B cell (primary cell): Measurements from ENCODE around the gene ALDH1A2. TPM values are rescaled to one million over a fixed set of nuclear protein-coding genes. Genes with fewer than 3 reads are reported as not detected.
A peak's percentile ranks its signal among the peaks of the same experiment; 100 is the strongest.

ENCODE experiments used
- ATAC-seq: fragments of 200-7000 bp; cut with Tn5 transposase; one replicate; pipeline ENCODE4 v1.10.0; 2021; ENCODE audit warnings: low read depth, mild to moderate bottlenecking, moderate number of reproducible peaks, moderate library complexity
- CTCF ChIA-PET: fragments of 350-600 bp; sonication (Branson Sonifier 250); formaldehyde crosslinking; loops from one replicate; lab custom pipeline; 2021; ENCODE audit warnings: antibody characterized with exemption, inconsistent platforms; lab: Charles Lee
- POLR2A ChIA-PET: fragments of 350-600 bp; sonication (Branson Sonifier 250); formaldehyde crosslinking; loops from one replicate; lab custom pipeline; 2021; ENCODE audit warnings: antibody characterized with exemption; lab: Charles Lee
- DNase-seq: peaks from one replicate; pipeline ENCODE4 v3.0.0; 2013
- H2AFZ ChIP-seq: 2 replicates; pipeline ENCODE4 v1.6.1; 2012; ENCODE audit warnings: mild to moderate bottlenecking, low read depth, low read length; ENCODE audit not compliant: insufficient read depth, poor library complexity, severe bottlenecking
- H3K27ac ChIP-seq, 2 donors: 1 replicate in 1 of 2; 2 replicates in 1 of 2; pipeline ENCODE4 v1.5.1; 2012 to 2013; ENCODE audit warnings: low read length in 2 of 2, mild to moderate bottlenecking in 2 of 2, moderate library complexity in 1 of 2
- H3K27me3 ChIP-seq, 4 experiments: fragments of 200-600 bp in 1 of 4; sonication (generic) in 1 of 4; replicated peaks in 1 of 4; 1 replicate in 2 of 4; 2 replicates in 2 of 4; pipeline versions ENCODE4 v1.6.1 to v1.7.0; 2013 to 2016; ENCODE audit warnings: low read length in 3 of 4, mild to moderate bottlenecking in 2 of 4, mixed read lengths in 1 of 4, moderate library complexity in 1 of 4; ENCODE audit not compliant: insufficient read depth in 4 of 4, control insufficient read depth in 3 of 4; ENCODE audit errors: control extremely low read depth in 1 of 4
- H3K36me3 ChIP-seq, 2 experiments: replicated peaks in 1 of 2; 1 replicate in 1 of 2; 2 replicates in 1 of 2; pipeline versions ENCODE4 v1.6.1 to v1.7.1; 2013; ENCODE audit warnings: low read length in 1 of 2; ENCODE audit not compliant: insufficient read depth in 2 of 2, control insufficient read depth in 1 of 2; ENCODE audit errors: control extremely low read depth in 1 of 2, extremely low read depth in 1 of 2
- H3K4me1 ChIP-seq, 2 donors: fragments of 200-600 bp in 1 of 2; sonication (generic) in 1 of 2; 1 replicate in 1 of 2; 2 replicates in 1 of 2; pipeline versions ENCODE4 v1.5.1 to v1.6.1; 2013 to 2017; ENCODE audit warnings: low read length in 2 of 2; ENCODE audit not compliant: control insufficient read depth in 2 of 2, insufficient read depth in 2 of 2
- H3K4me2 ChIP-seq: replicated peaks from 2 replicates; pipeline ENCODE3; 2012; ENCODE audit warnings: mild to moderate bottlenecking, low read depth, low read length; ENCODE audit not compliant: poor library complexity, severe bottlenecking
- H3K4me3 ChIP-seq, 5 experiments: fragments of 200-600 bp in 1 of 5; sonication (generic) in 1 of 5; 1 replicate in 3 of 5; 2 replicates in 2 of 5; pipeline versions ENCODE4 v1.5.1 to v1.7.0; 2011 to 2016; ENCODE audit warnings: low read length in 4 of 5, mild to moderate bottlenecking in 4 of 5, low read depth in 2 of 5, control low read depth in 1 of 5, moderate library complexity in 1 of 5; ENCODE audit not compliant: insufficient read depth in 1 of 5; ENCODE audit errors: control extremely low read depth in 1 of 5, extremely low read depth in 1 of 5
- H3K79me2 ChIP-seq: fragments of 200-600 bp; sonication (generic); one replicate; pipeline ENCODE4 v1.6.0; 2016; ENCODE audit warnings: low read length; ENCODE audit not compliant: control insufficient read depth, insufficient read depth
- H3K9ac ChIP-seq: fragments of 200-600 bp; sonication (generic); 2 replicates; pipeline ENCODE4 v1.6.1; 2017; ENCODE audit warnings: mild to moderate bottlenecking, low read length, moderate library complexity
- H3K9me3 ChIP-seq, 3 donors: one replicate each; pipeline versions ENCODE4 v1.6.1 to v1.7.1; 2013; ENCODE audit warnings: low read length in 2 of 3; ENCODE audit not compliant: control insufficient read depth in 2 of 3, insufficient read depth in 1 of 3; ENCODE audit errors: control extremely low read depth in 1 of 3
- H4K20me1 ChIP-seq: 2 replicates; pipeline ENCODE4 v1.6.0; 2012; ENCODE audit warnings: mild to moderate bottlenecking, low read length; ENCODE audit not compliant: insufficient read depth, control insufficient read depth, poor library complexity, severe bottlenecking
- H3K27ac Mint-ChIP-seq: one replicate; pipeline ENCODE4 v1.8.0; 2021; ENCODE audit warnings: mixed read lengths
- H3K27me3 Mint-ChIP-seq: one replicate; pipeline ENCODE4 v1.8.0; 2021; ENCODE audit warnings: mixed read lengths
- H3K4me1 Mint-ChIP-seq: one replicate; pipeline ENCODE4 v1.8.0; 2021; ENCODE audit warnings: mixed read lengths
- H3K4me3 Mint-ChIP-seq: one replicate; pipeline ENCODE4 v1.8.0; 2021; ENCODE audit warnings: mixed read lengths
- H3K9me3 Mint-ChIP-seq: one replicate; pipeline ENCODE4 v1.8.0; 2022; ENCODE audit warnings: mixed read lengths; ENCODE audit not compliant: insufficient read depth
- EZH2 ChIP-seq: IDR thresholded peaks from 2 replicates; pipeline ENCODE4 v1.6.1; 2012; ENCODE audit warnings: borderline replicate concordance, low read depth, mild to moderate bottlenecking, moderate library complexity, low read length; ENCODE audit not compliant: insufficient read depth, poor library complexity, severe bottlenecking
- WGBS: methylation state at CpG from one replicate; pipeline ENCODE4 v1.1.5; 2013; ENCODE audit warnings: missing lambda C conversion rate; ENCODE audit not compliant: insufficient coverage; 5-methylcytosine and 5-hydroxymethylcytosine counted together
- intact Hi-C: fragments of 100-400 bp; cut with micrococcal nuclease; formaldehyde crosslinking; loops from one replicate; pipeline ENCODE4 v1.10.0; 2022
- polyA minus RNA-seq: library from RNA; depleted of rRNA, polyadenylated mRNA; stranded (reverse); fragments of >200 nt; gene quantifications from 2 replicates; pipeline ENCODE4 v1.2.3, GENCODE V29; 2012
- polyA plus RNA-seq: library from polyadenylated mRNA; depleted of rRNA; stranded (reverse); fragments of >200 nt; gene quantifications from 2 replicates; pipeline ENCODE4 v1.2.3, GENCODE V29; 2012
- total RNA-seq, 2 donors: library from RNA; stranded (reverse); fragments of 120-200 nt in 1 of 2; gene quantifications; 1 replicate in 1 of 2; 2 replicates in 1 of 2; pipeline versions ENCODE4 v1.2.3 to v1.2.4, GENCODE V29; 2013 to 2022
- TF ChIP-seq, protein P1 (sequence below): fragments of 200-600 bp; IDR thresholded peaks from one replicate; pipeline ENCODE4 v1.8.0; 2022; ENCODE audit warnings: antibody characterized with exemption, mild to moderate bottlenecking

The ALDH1A2 gene
- total RNA-seq, result not detected in 2 replicates
- total RNA-seq (2013), result 0.44 TPM
- not detected in 2 replicates for polyA plus RNA-seq
- 0.64 and 1.4 TPM in 2 replicates for polyA minus RNA-seq

DNA sequence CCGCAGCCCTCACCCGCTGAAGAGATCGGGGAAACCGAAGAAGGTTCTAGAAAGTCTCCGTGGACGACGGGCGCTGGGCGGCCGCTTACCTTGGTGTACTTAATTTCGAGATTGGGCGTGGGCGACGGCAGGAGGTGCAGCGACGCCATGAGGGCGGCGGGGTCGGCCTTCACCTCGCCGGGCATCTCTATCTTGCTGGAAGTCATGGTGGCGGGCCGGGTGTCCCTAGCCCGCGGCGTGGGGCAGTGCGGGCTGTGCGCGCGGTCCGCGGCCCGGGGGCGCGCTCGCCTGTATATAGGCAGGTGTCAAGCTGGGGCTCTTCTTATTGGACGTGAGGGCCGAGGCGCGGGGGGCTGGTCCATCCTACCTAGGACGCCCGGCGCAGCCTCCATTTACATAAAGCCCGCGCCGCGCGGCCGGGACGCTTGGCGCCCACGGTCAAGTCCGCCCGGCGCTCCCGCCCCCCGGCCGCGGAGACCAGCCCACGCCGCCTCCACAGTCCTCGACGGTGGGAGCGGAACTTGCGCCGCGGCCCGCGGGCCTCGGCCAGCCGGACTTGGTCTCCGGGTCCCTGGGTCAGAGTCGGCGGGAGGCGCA, at the start of gene ALDH1A2:
Gene ALDH1A2, minus strand, starts transcription at position 267 of the 597 bp plus-strand sequence. Its CDS starts 61 bp downstream, at position 206.
- H3K27me3 ChIP-seq, result peaks cover 3 to 43% (median 39%) of the 10 kb centered on the region in 4 experiments
- intact Hi-C loops, result no loop called here
- peak within 1 kb of the TSS; percentile 80 for H3K4me2 ChIP-seq
- peak within 1 kb of the TSS in 4 of 5 experiments; percentile 26 to 52 (median 44) for H3K4me3 ChIP-seq
- Mint-ChIP-seq H3K9me3 (no peaks in the 10 kb centered on the region), H3K27me3 (peaks cover 51% of the 10 kb centered on the region), H3K4me3 (peak within 1 kb of the TSS; percentile 78), H3K27ac (no peak within 1 kb of the TSS), H3K4me1 (peaks cover 11% of the 10 kb centered on the region)
- H3K9ac ChIP-seq, result peak within 1 kb of the TSS; percentile 50
- no peak within 1 kb of the TSS for H3K27ac ChIP-seq
- TF ChIP-seq, protein P1, sequence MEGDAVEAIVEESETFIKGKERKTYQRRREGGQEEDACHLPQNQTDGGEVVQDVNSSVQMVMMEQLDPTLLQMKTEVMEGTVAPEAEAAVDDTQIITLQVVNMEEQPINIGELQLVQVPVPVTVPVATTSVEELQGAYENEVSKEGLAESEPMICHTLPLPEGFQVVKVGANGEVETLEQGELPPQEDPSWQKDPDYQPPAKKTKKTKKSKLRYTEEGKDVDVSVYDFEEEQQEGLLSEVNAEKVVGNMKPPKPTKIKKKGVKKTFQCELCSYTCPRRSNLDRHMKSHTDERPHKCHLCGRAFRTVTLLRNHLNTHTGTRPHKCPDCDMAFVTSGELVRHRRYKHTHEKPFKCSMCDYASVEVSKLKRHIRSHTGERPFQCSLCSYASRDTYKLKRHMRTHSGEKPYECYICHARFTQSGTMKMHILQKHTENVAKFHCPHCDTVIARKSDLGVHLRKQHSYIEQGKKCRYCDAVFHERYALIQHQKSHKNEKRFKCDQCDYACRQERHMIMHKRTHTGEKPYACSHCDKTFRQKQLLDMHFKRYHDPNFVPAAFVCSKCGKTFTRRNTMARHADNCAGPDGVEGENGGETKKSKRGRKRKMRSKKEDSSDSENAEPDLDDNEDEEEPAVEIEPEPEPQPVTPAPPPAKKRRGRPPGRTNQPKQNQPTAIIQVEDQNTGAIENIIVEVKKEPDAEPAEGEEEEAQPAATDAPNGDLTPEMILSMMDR, result no peak
- peak; percentile 35 for TF ChIP-seq EZH2
- H3K79me2 ChIP-seq, result no peaks in the 10 kb centered on the region
- no peaks in the 10 kb centered on the region for H3K36me3 ChIP-seq
- H2AFZ ChIP-seq, result peak within 1 kb of the TSS; percentile 61
- peaks cover 0 to 8% (median 0%) of the 10 kb centered on the region in 3 donors for H3K9me3 ChIP-seq
- ATAC-seq, result no peak
- no peaks in the 10 kb centered on the region for H4K20me1 ChIP-seq
- peak; percentile 31 for DNase-seq
- CTCF ChIA-PET, result no interaction called here
- POLR2A ChIA-PET, result no interaction called here
- WGBS, result 12% methylated on average over 71 of the region's 75 CpGs
- peaks cover 10 to 19% of the 10 kb centered on the region in 2 donors for H3K4me1 ChIP-seq

DNA sequence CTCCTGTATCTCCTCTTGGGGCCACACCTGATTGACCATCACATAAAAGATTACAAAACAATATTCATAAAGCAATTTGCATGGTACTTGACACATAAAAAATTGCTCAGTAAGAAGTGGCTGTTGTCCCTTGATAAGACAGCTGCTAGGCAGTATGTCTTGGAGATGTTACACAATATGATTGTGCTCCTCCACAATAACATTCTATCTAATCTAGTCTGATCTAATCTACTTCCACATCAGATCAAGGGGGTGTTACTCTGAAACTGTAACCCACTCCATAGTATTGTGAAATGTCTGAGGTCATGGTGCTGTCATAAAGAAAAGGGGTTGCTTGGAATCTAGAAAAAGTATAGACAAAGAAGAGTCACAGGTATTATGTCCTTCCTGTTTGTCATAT, 49.3 kb upstream of the ALDH1A2 start:
- H3K4me1 ChIP-seq, result no peaks in the 10 kb centered on the region
- no peaks in the 10 kb centered on the region for H3K36me3 ChIP-seq
- no peak overlapping the region for H2AFZ ChIP-seq
- no peaks in the 10 kb centered on the region for H3K4me1 Mint-ChIP-seq
- no peak overlapping the region for H3K4me3 ChIP-seq
- no peaks in the 10 kb centered on the region for H3K9me3 ChIP-seq
- H3K4me2 ChIP-seq, result no peak overlapping the region
- POLR2A ChIA-PET, result no interaction called here
- H4K20me1 ChIP-seq, result no peaks in the 10 kb centered on the region
- peaks cover 12% of the 10 kb centered on the region for H3K27me3 Mint-ChIP-seq
- no peak overlapping the region for H3K4me3 Mint-ChIP-seq
- CTCF ChIA-PET, result no interaction called here
- H3K9ac ChIP-seq, result no peak overlapping the region
- no peaks in the 10 kb centered on the region for H3K9me3 Mint-ChIP-seq
- intact Hi-C loops, result no loop called here
- H3K27ac ChIP-seq, result no peak overlapping the region
- TF ChIP-seq, protein P1, result no peak
- no peak for TF ChIP-seq EZH2
- DNase-seq, result no peak
- no peak for ATAC-seq
- peaks cover 0 to 5% (median 0%) of the 10 kb centered on the region in 4 experiments for H3K27me3 ChIP-seq
- no peaks in the 10 kb centered on the region for H3K79me2 ChIP-seq
- H3K27ac Mint-ChIP-seq, result no peak overlapping the region
